CD4-positive, alpha-beta T cell (primary cell): ENCODE measurements around the gene RFXAP. TPM values are rescaled to one million over a fixed set of nuclear protein-coding genes. Genes with fewer than 3 reads are reported as not detected.

Experiments
- ATAC-seq: fragments of 200-7000 bp; cut with Tn5 transposase; one replicate; pipeline ENCODE4 v1.10.0; 2022; ENCODE audit warnings: mild to moderate bottlenecking; ENCODE audit not compliant: poor library complexity
- CTCF ChIA-PET: fragments of 350-600 bp; sonication (Branson Sonifier 250); formaldehyde crosslinking; loops from one replicate; lab custom pipeline; 2021; ENCODE audit warnings: antibody characterized with exemption, inconsistent platforms; lab: Charles Lee
- POLR2A ChIA-PET: fragments of 350-600 bp; sonication (Branson Sonifier 250); formaldehyde crosslinking; loops from one replicate; lab custom pipeline; 2021; ENCODE audit warnings: antibody characterized with exemption, inconsistent platforms; lab: Charles Lee
- DNase-seq, 14 experiments: peaks; one replicate each; pipeline ENCODE4 v3.0.0-alpha.2; 2013 to 2020; ENCODE audit warnings: mixed read lengths in 2 of 14
- H3K27ac ChIP-seq, 2 donors: one replicate each; pipeline versions ENCODE4 v1.5.1 to v1.7.0; 2013; ENCODE audit warnings: low read length in 2 of 2, low read depth in 1 of 2, mild to moderate bottlenecking in 1 of 2
- H3K27me3 ChIP-seq, 2 experiments: 1 replicate in 1 of 2; 2 replicates in 1 of 2; pipeline versions ENCODE4 v1.6.1 to v1.7.0; 2013; ENCODE audit warnings: low read length in 2 of 2, control low read depth in 1 of 2, mild to moderate bottlenecking in 1 of 2, moderate library complexity in 1 of 2; ENCODE audit not compliant: insufficient read depth in 2 of 2, control insufficient read depth in 1 of 2
- H3K36me3 ChIP-seq: one replicate; pipeline ENCODE4 v1.6.1; 2013; ENCODE audit warnings: low read length, control low read depth; ENCODE audit not compliant: insufficient read depth
- H3K4me1 ChIP-seq: one replicate; pipeline ENCODE4 v1.6.1; 2013; ENCODE audit warnings: low read length, control low read depth; ENCODE audit not compliant: insufficient read depth
- H3K4me3 ChIP-seq: one replicate; pipeline ENCODE4 v1.5.1; 2013; ENCODE audit warnings: mild to moderate bottlenecking, low read length, moderate library complexity
- H3K9me3 ChIP-seq, 2 experiments: 1 replicate in 1 of 2; 2 replicates in 1 of 2; pipeline versions ENCODE4 v1.6.1 to v1.7.0; 2013; ENCODE audit warnings: low read length in 2 of 2, mild to moderate bottlenecking in 2 of 2, control low read depth in 1 of 2, moderate library complexity in 1 of 2; ENCODE audit not compliant: control insufficient read depth in 1 of 2, insufficient read depth in 1 of 2
- H3K27ac Mint-ChIP-seq: one replicate; pipeline ENCODE4 v1.8.0; 2020; ENCODE audit warnings: mixed read lengths
- H3K27me3 Mint-ChIP-seq: one replicate; pipeline ENCODE4 v1.8.0; 2021; ENCODE audit warnings: mixed read lengths
- H3K36me3 Mint-ChIP-seq: one replicate; pipeline ENCODE4 v1.8.0; 2021; ENCODE audit warnings: low read depth, mixed read lengths
- H3K4me1 Mint-ChIP-seq: one replicate; pipeline ENCODE4 v1.8.0; 2021; ENCODE audit warnings: low read depth, mixed read lengths
- H3K4me3 Mint-ChIP-seq: one replicate; pipeline ENCODE4 v1.8.0; 2020; ENCODE audit warnings: mild to moderate bottlenecking, mixed read lengths
- H3K9me3 Mint-ChIP-seq: one replicate; pipeline ENCODE4 v1.8.0; 2020; ENCODE audit warnings: mixed read lengths
- CTCF ChIP-seq: fragments of 200-600 bp; IDR thresholded peaks from one replicate; pipeline ENCODE4 v1.8.0; 2022; ENCODE audit warnings: antibody characterized with exemption, mild to moderate bottlenecking
- intact Hi-C, 2 experiments: fragments of 100-400 bp; cut with DNase I in 1 of 2; cut with micrococcal nuclease in 1 of 2; formaldehyde crosslinking; loops; one replicate each; pipeline versions ENCODE4 v1.15.1 to v1.9.0; 2023 to 2025; cut with DNase I, micrococcal nuclease
- total RNA-seq, 174 experiments: library from RNA in 2 of 174; stranded (reverse) in 2 of 174; gene quantifications; one replicate each; pipeline ENCODE4 v1.2.3 and lab custom pipeline; 2021 to 2026

RFXAP gene
- total RNA-seq, 2 experiments from 2014 or later, result 5.8 to 6.0 TPM

GRCh38 chr13:36839281-36839680, 20.3 kb downstream of the RFXAP start:
- Mint-ChIP-seq H3K9me3 (no peaks in the 10 kb centered on the region), H3K27ac (no peak overlapping the region), H3K27me3 (no peaks in the 10 kb centered on the region), H3K4me1 (no peaks in the 10 kb centered on the region), H3K4me3 (no peak overlapping the region), H3K36me3 (no peaks in the 10 kb centered on the region)
- H3K27ac ChIP-seq, result no peak overlapping the region
- ATAC-seq (no peak), DNase-seq (no peak)
- no peaks in the 10 kb centered on the region for H3K36me3 ChIP-seq
- no peaks in the 10 kb centered on the region for H3K27me3 ChIP-seq
- TF ChIP-seq CTCF, result no peak
- intact Hi-C loops, result no loop called here
- H3K4me1 ChIP-seq, result no peaks in the 10 kb centered on the region
- no peak overlapping the region for H3K4me3 ChIP-seq
- no peaks in the 10 kb centered on the region for H3K9me3 ChIP-seq
- ChIA-PET POLR2A (no interaction called here), CTCF (no interaction called here)

- DNase-seq, result no peak
- intact Hi-C loops, result no loop called here
- Mint-ChIP-seq H3K27me3 (no peaks in the 10 kb centered on the region), H3K9me3 (no peaks in the 10 kb centered on the region), H3K4me1 (no peaks in the 10 kb centered on the region), H3K27ac (no peak overlapping the region), H3K4me3 (no peak overlapping the region), H3K36me3 (no peaks in the 10 kb centered on the region)
- no peaks in the 10 kb centered on the region for H3K9me3 ChIP-seq
- ChIA-PET POLR2A (no interaction called here), CTCF (no interaction called here)
- no peaks in the 10 kb centered on the region for H3K36me3 ChIP-seq
- no peaks in the 10 kb centered on the region for H3K4me1 ChIP-seq
- no peak overlapping the region for H3K27ac ChIP-seq
- no peak overlapping the region for H3K4me3 ChIP-seq
- no peaks in the 10 kb centered on the region for H3K27me3 ChIP-seq
- TF ChIP-seq CTCF, result no peak
- ATAC-seq, result no peak
These were observed 21.0 kb downstream of the RFXAP start for GRCh38 chr13:36839981-36840380.

GRCh38 chr13:36840718-36841250, 21.8 kb downstream of the RFXAP start:
- no peak overlapping the region for H3K4me3 Mint-ChIP-seq
- no peak overlapping the region for H3K27ac Mint-ChIP-seq
- ChIA-PET CTCF (interaction anchor here (1.4 kb wide), 1 partner anchor 25 kb away, joined by 4 read pairs; no protein-coding TSS in a partner anchor), POLR2A (no interaction called here)
- no peak overlapping the region for H3K4me3 ChIP-seq
- H3K36me3 Mint-ChIP-seq, result no peaks in the 10 kb centered on the region
- H3K27ac ChIP-seq, result no peak overlapping the region
- H3K4me1 ChIP-seq, result no peaks in the 10 kb centered on the region
- ATAC-seq, result no peak
- intact Hi-C loops, result no loop called here
- H3K36me3 ChIP-seq, result no peaks in the 10 kb centered on the region
- no peaks in the 10 kb centered on the region for H3K9me3 Mint-ChIP-seq
- no peaks in the 10 kb centered on the region for H3K9me3 ChIP-seq
- no peaks in the 10 kb centered on the region for H3K4me1 Mint-ChIP-seq
- no peak for DNase-seq
- no peak for TF ChIP-seq CTCF
- H3K27me3 ChIP-seq, result no peaks in the 10 kb centered on the region
- no peaks in the 10 kb centered on the region for H3K27me3 Mint-ChIP-seq
